GM19467 (cell line): ENCODE data around the gene HSFX1.

Experiments used
- ATAC-seq: cut with Tn5 transposase; IDR thresholded peaks from one replicate; pipeline ENCODE4 v1.9.1; 2021; ENCODE audit warnings: mild to moderate bottlenecking, moderate library complexity; ENCODE audit not compliant: unreplicated experiment

Gene HSFX1

GRCh38 chrX:149804102-149804501, 30.2 kb downstream of the HSFX1 start:
- no peak for ATAC-seq

DNA sequence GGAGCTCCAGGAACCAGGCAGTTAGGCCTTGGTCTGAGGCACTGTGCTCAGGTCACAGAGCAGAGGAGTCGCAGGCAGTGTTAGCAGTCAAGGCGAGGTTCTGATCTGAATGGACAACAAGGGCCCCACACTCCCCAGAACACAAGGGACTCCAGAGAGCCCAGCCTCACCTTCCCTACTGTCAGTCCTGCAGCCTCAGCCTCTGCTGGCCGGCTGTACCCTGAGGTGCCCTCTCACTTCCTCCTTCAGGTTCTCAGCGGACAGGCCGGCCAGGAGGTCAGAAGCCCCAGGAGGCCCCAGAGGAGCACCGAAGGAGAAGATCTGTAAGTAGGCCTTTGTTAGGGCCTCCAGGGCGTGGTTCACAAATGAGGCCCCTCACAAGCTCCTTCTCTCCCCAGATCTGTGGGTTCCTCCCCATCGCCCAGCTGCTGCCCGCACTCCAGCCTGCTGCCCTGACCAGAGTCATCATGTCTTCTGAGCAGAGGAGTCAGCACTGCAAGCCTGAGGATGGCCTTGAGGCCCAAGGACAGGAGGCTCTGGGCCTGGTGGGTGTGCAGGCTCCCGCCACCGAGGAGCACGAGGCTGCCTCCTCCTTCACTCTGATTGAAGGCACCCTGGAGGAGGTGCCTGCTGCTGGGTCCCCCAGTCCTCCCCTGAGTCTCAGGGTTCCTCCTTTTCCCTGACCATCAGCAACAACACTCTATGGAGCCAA, 34.0 kb downstream of the HSFX1 start:
- no peak for ATAC-seq

DNA sequence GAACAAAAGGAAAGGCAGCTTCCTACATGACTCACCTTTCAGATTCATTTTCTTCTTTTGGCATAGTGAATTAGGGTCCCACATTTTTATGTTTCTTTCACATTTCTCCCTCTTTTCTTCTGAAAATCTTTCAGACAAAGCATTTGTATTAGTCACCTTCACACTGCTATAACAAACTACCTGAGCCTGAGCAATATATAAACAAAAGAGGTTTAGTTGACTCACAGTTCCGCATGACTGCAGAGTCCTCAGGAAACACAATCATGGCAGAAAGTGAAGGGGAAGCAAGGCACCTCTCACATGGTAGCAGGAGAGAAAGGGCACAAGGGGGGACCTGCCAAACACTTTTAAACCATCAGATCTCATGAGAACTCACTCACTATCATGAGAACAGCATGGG, 44.8 kb downstream of the HSFX1 start:
- ATAC-seq, result no peak

GRCh38 chrX:149819371-149819770, 45.5 kb downstream of the HSFX1 start:
- ATAC-seq, result no peak

GRCh38 chrX:149825424-149825823, 51.6 kb downstream of the HSFX1 start:
- no peak for ATAC-seq
